A673 (cell line): ENCODE data around the gene WFDC1. TPM values are rescaled to one million over a fixed set of nuclear protein-coding genes. Genes with fewer than 3 reads are reported as not detected.

Source experiments
- BruUV-seq: library from RNA; stranded (reverse); fragments of 400-500 nt; replicated peaks from 2 replicates; lab custom pipeline; 2021; lab: Mats Ljungman, UMichigan
- CTCF ChIA-PET: fragments of 300-600 bp; sonication (Branson Sonifier 250); formaldehyde crosslinking; loops from one replicate; lab custom pipeline; 2022; ENCODE audit warnings: antibody characterized with exemption; lab: Charles Lee
- POLR2A ChIA-PET: fragments of 300-600 bp; sonication (Branson Sonifier 250); formaldehyde crosslinking; loops from one replicate; lab custom pipeline; 2022; ENCODE audit warnings: antibody characterized with exemption; ENCODE audit not compliant: low non-redundant PET; lab: Charles Lee
- DNase-seq: peaks from one replicate; pipeline ENCODE4 v3.0.0-alpha.2; 2015; ENCODE audit warnings: low spot score
- H3K27ac ChIP-seq: fragments of 200-600 bp; sonication (generic); 2 replicates; pipeline ENCODE4 v1.5.1; 2016; ENCODE audit warnings: mixed run types, low read depth, mild to moderate bottlenecking, mixed read lengths, antibody characterized with exemption, low read length; ENCODE audit not compliant: poor library complexity, severe bottlenecking
- H3K27me3 ChIP-seq: fragments of 200-600 bp; sonication (generic); replicated peaks from 2 replicates; pipeline ENCODE4 v1.6.1; 2017; ENCODE audit warnings: mixed run types, low read depth, mild to moderate bottlenecking, mixed read lengths, antibody characterized with exemption, low read length; ENCODE audit not compliant: insufficient read depth, poor library complexity
- H3K36me3 ChIP-seq: fragments of 200-600 bp; sonication (generic); 2 replicates; pipeline ENCODE4 v1.6.1; 2016; ENCODE audit warnings: mixed run types, mild to moderate bottlenecking, mixed read lengths, antibody characterized with exemption, low read length; ENCODE audit not compliant: insufficient read depth, poor library complexity, severe bottlenecking
- H3K4me1 ChIP-seq: fragments of 200-600 bp; sonication (generic); 2 replicates; pipeline ENCODE4 v1.6.1; 2017; ENCODE audit warnings: mixed run types, mild to moderate bottlenecking, mixed read lengths, antibody characterized with exemption, low read length; ENCODE audit not compliant: insufficient read depth, poor library complexity, severe bottlenecking
- H3K4me3 ChIP-seq: fragments of 200-600 bp; sonication (generic); 2 replicates; pipeline ENCODE4 v1.5.1; 2016; ENCODE audit warnings: low read depth, mixed run types, mild to moderate bottlenecking, mixed read lengths, low read length; ENCODE audit not compliant: poor library complexity, severe bottlenecking
- H3K9me3 ChIP-seq: fragments of 200-600 bp; sonication (generic); 2 replicates; pipeline ENCODE4 v1.6.1; 2016; ENCODE audit warnings: mixed run types, low read depth, mild to moderate bottlenecking, mixed read lengths, antibody characterized with exemption, low read length; ENCODE audit not compliant: poor library complexity, severe bottlenecking
- CTCF ChIP-seq: fragments of 300-800, 200-600 bp; sonication (generic); conservative IDR thresholded peaks from 2 replicates; pipeline ENCODE4 v1.5.1; 2017; ENCODE audit warnings: low read depth, mild to moderate bottlenecking, antibody characterized with exemption, low read length, moderate library complexity, mixed read lengths
- EZH2 ChIP-seq: fragments of 200-600 bp; sonication (generic); IDR thresholded peaks from 2 replicates; pipeline ENCODE4 v1.6.1; 2017; ENCODE audit warnings: borderline replicate concordance, low read depth, mild to moderate bottlenecking, mixed read lengths, antibody characterized with exemption, low read length; ENCODE audit not compliant: poor library complexity, severe bottlenecking
- intact Hi-C: fragments of 100-400 bp; cut with micrococcal nuclease; formaldehyde crosslinking; loops from one replicate; pipeline ENCODE4 v1.10.0; 2022; ENCODE audit not compliant: unreplicated experiment
- total RNA-seq: library from RNA; stranded (reverse); gene quantifications from 2 replicates; pipeline ENCODE4 v1.2.3, GENCODE V29; 2021

Gene WFDC1
- total RNA-seq, 1 experiment from 2014 or later: not detected

GRCh38 chr16:84312783-84313382, 18.2 kb downstream of the WFDC1 start:
- Histone ChIP-seq H3K4me3 (no peak overlapping the region), H3K9me3 (no peaks in the 10 kb centered on the region), H3K4me1 (no peaks in the 10 kb centered on the region), H3K27ac (no peak overlapping the region), H3K27me3 (peaks cover 31% of the 10 kb centered on the region), H3K36me3 (no peaks in the 10 kb centered on the region)
- CTCF ChIA-PET: no interaction called here
- POLR2A ChIA-PET: interaction anchor here (0.6 kb wide), 1 partner anchor 25 kb away, joined by 5 read pairs; no protein-coding TSS in a partner anchor
- no peak for TF ChIP-seq EZH2
- TF ChIP-seq CTCF: no peak
- no TSS peak for BruUV-seq
- DNase-seq: no peak
- intact Hi-C loops: no loop called here

GRCh38 chr16:84313921-84314320, 19.2 kb downstream of the WFDC1 start:
- no peak for DNase-seq
- intact Hi-C loops: no loop called here
- POLR2A ChIA-PET: no interaction called here
- Histone ChIP-seq H3K27ac (no peak overlapping the region), H3K4me3 (no peak overlapping the region), H3K9me3 (no peaks in the 10 kb centered on the region), H3K4me1 (no peaks in the 10 kb centered on the region), H3K36me3 (no peaks in the 10 kb centered on the region), H3K27me3 (peaks cover 31% of the 10 kb centered on the region)
- BruUV-seq: no TSS peak
- TF ChIP-seq CTCF (no peak), EZH2 (no peak)
- CTCF ChIA-PET: no interaction called here

- Histone ChIP-seq H3K4me3 (no peak overlapping the region), H3K36me3 (no peaks in the 10 kb centered on the region), H3K4me1 (no peaks in the 10 kb centered on the region), H3K27ac (no peak overlapping the region), H3K9me3 (no peaks in the 10 kb centered on the region), H3K27me3 (peaks cover 31% of the 10 kb centered on the region)
- intact Hi-C loops: no loop called here
- no TSS peak for BruUV-seq
- ChIA-PET POLR2A (no interaction called here), CTCF (no interaction called here)
- no peak for DNase-seq
- TF ChIP-seq EZH2 (no peak), CTCF (no peak)
Measured at GRCh38 chr16:84314373-84314772, 19.7 kb downstream of the WFDC1 start.
